Activated CD8-positive, alpha-beta memory T cell treated with anti-CD3 and anti-CD28 coated beads for 48 hours (primary cell): Measurements from ENCODE around the gene VPS35L.
"Not testable (repeated sequence)": the region's sequence is repeated elsewhere in the genome, so short reads cannot be mapped to it uniquely, and the experiment has no call there.

ENCODE experiments used
- DNase-seq, 3 experiments: peaks; one replicate each; pipeline ENCODE4 v3.0.0-alpha.2; 2020; ENCODE audit warnings: low read depth in 2 of 3, low spot score in 2 of 3

The VPS35L gene

GRCh38 chr16:19645557-19645981 is 90.1 kb downstream of the VPS35L start:
- no peak for DNase-seq

- DNase-seq = no peak
Measured at GRCh38 chr16:19649980-19650379, 94.5 kb downstream of the VPS35L start.

GRCh38 chr16:19654147-19654546 is 98.6 kb downstream of the VPS35L start:
- no peak for DNase-seq

GRCh38 chr16:19655242-19655777 is 99.8 kb downstream of the VPS35L start:
- DNase-seq = no peak

- no peak for DNase-seq
Measured at GRCh38 chr16:19657831-19658230, 102.3 kb downstream of the VPS35L start.

- no peak for DNase-seq
Measured at GRCh38 chr16:19659554-19659953, 104.1 kb downstream of the VPS35L start.

GRCh38 chr16:19660432-19660831 is 104.9 kb downstream of the VPS35L start:
- no peak for DNase-seq

GRCh38 chr16:19662351-19662750 is 106.8 kb downstream of the VPS35L start:
- no peak for DNase-seq

GRCh38 chr16:19664166-19664565 is 108.7 kb downstream of the VPS35L start:
- no peak for DNase-seq

- not testable (repeated sequence) for DNase-seq
Measured at GRCh38 chr16:19665313-19665712, 109.8 kb downstream of the VPS35L start.

- no peak for DNase-seq
Measured at GRCh38 chr16:19666477-19666876, 111.0 kb downstream of the VPS35L start.

- no peak for DNase-seq
Measured at GRCh38 chr16:19672378-19672777, 116.9 kb downstream of the VPS35L start.

GRCh38 chr16:19674485-19674884 is 119.0 kb downstream of the VPS35L start:
- no peak for DNase-seq

GRCh38 chr16:19677402-19677801 is 121.9 kb downstream of the VPS35L start:
- no peak for DNase-seq

- DNase-seq = no peak
Measured at GRCh38 chr16:19678804-19679203, 123.3 kb downstream of the VPS35L start.

GRCh38 chr16:19679281-19679680 is 123.8 kb downstream of the VPS35L start:
- DNase-seq = not testable (repeated sequence)

- DNase-seq = no peak
Measured at GRCh38 chr16:19680881-19681340, 125.4 kb downstream of the VPS35L start.

GRCh38 chr16:19681637-19682036 is 126.1 kb downstream of the VPS35L start:
- DNase-seq = no peak

GRCh38 chr16:19683453-19684236 is 128.1 kb downstream of the VPS35L start:
- DNase-seq = no peak

GRCh38 chr16:19685176-19685575 is 129.7 kb downstream of the VPS35L start:
- no peak for DNase-seq

- DNase-seq = no peak
Measured at GRCh38 chr16:19687279-19687678, 131.8 kb downstream of the VPS35L start.

GRCh38 chr16:19688396-19689024 is 133.0 kb downstream of the VPS35L start:
- no peak for DNase-seq
